Measurements from ENCODE around the gene ANKMY1. TPM values are rescaled to one million over a fixed set of nuclear protein-coding genes. Genes with fewer than 3 reads are reported as not detected.

ANKMY1 gene
- total RNA-seq, 4 donors from 2014 or later, result 9.1 to 10.9 (median 10.2) TPM

- Histone ChIP-seq H3K4me1 (peaks cover 29 to 40% (median 35%) of the 10 kb centered on the region in 4 donors), H3K4me3 (no peak overlapping the region), H3K9me3 (no peaks in the 10 kb centered on the region), H3K27ac (replicated peaks in 1 of 4) (no peak overlapping the region), H3K36me3 (peaks cover 0 to 19% (median 5%) of the 10 kb centered on the region in 4 donors), H3K27me3 (peaks cover 0 to 20% (median 0%) of the 10 kb centered on the region in 4 donors)
- DNase-seq (ENCODE audit: extremely low spot score), result no peak
- no peak for TF ChIP-seq POLR2A (IDR thresholded peaks at IDR 0.05; ENCODE audit: low read depth)
- TF ChIP-seq POLR2AphosphoS5 (IDR thresholded peaks at IDR 0.05), result no peak
- no peak for TF ChIP-seq EP300 (IDR thresholded peaks at IDR 0.05)
- no peak for TF ChIP-seq CTCF (IDR thresholded peaks at IDR 0.05)
- intact Hi-C loops (cut with DNase I), result no loop called here
- WGBS, result 98% methylated on average over 15 of the region's 23 CpGs
These were observed 109.2 kb downstream of the ANKMY1 start for GRCh38 chr2:240448387-240449274.

- no peak for DNase-seq (ENCODE audit: extremely low spot score)
- intact Hi-C loops (cut with DNase I), result no loop called here
- no peak for TF ChIP-seq CTCF (IDR thresholded peaks at IDR 0.05)
- no peak for TF ChIP-seq POLR2A (IDR thresholded peaks at IDR 0.05; ENCODE audit: low read depth)
- no peak for TF ChIP-seq EP300 (IDR thresholded peaks at IDR 0.05)
- TF ChIP-seq POLR2AphosphoS5 (IDR thresholded peaks at IDR 0.05), result no peak
- WGBS, result 92% methylated on average over 8 of the region's 15 CpGs
- peaks cover 0 to 19% (median 5%) of the 10 kb centered on the region in 4 donors for H3K36me3 ChIP-seq
- H3K4me1 ChIP-seq, result peaks cover 27 to 37% (median 33%) of the 10 kb centered on the region in 4 donors
- H3K27me3 ChIP-seq, result peaks cover 0 to 16% (median 0%) of the 10 kb centered on the region in 4 donors
- H3K27ac ChIP-seq (replicated peaks in 1 of 4), result no peak overlapping the region
- H3K9me3 ChIP-seq, result no peaks in the 10 kb centered on the region
- H3K4me3 ChIP-seq, result no peak overlapping the region
These were observed 109.9 kb downstream of the ANKMY1 start for GRCh38 chr2:240447934-240448333.

- 77% methylated on average over 9 of the region's 22 CpGs for WGBS
- intact Hi-C loops (cut with DNase I), result no loop called here
- H3K4me1 ChIP-seq, result peaks cover 23 to 35% (median 32%) of the 10 kb centered on the region in 4 donors
These were observed 110.5 kb downstream of the ANKMY1 start for GRCh38 chr2:240447331-240447730.

GRCh38 chr2:240446664-240447175, 111.1 kb downstream of the ANKMY1 start:
- TF ChIP-seq POLR2A (IDR thresholded peaks at IDR 0.05; ENCODE audit: low read depth) (no peak), EP300 (IDR thresholded peaks at IDR 0.05) (no peak), POLR2AphosphoS5 (IDR thresholded peaks at IDR 0.05) (no peak), CTCF (IDR thresholded peaks at IDR 0.05) (no peak)
- Histone ChIP-seq H3K27ac (replicated peaks in 1 of 4) (no peak overlapping the region), H3K27me3 (peaks cover 0 to 7% (median 0%) of the 10 kb centered on the region in 4 donors), H3K4me3 (no peak overlapping the region), H3K9me3 (no peaks in the 10 kb centered on the region), H3K4me1 (peaks cover 17 to 34% (median 30%) of the 10 kb centered on the region in 4 donors), H3K36me3 (peaks cover 0 to 19% (median 5%) of the 10 kb centered on the region in 4 donors)
- no peak for DNase-seq (ENCODE audit: extremely low spot score)
- 93% methylated on average over 2 of the region's 12 CpGs for WGBS
- intact Hi-C loops (cut with DNase I), result no loop called here

More at GRCh38 chr2:240447331-240447730, 110.5 kb downstream of the ANKMY1 start:
- Histone ChIP-seq H3K9me3 (no peaks in the 10 kb centered on the region), H3K27ac (replicated peaks in 1 of 4) (no peak overlapping the region), H3K4me3 (no peak overlapping the region), H3K27me3 (peaks cover 0 to 13% (median 0%) of the 10 kb centered on the region in 4 donors), H3K36me3 (peaks cover 0 to 19% (median 5%) of the 10 kb centered on the region in 4 donors)
- DNase-seq (ENCODE audit: extremely low spot score), result no peak
- TF ChIP-seq POLR2AphosphoS5 (IDR thresholded peaks at IDR 0.05) (no peak), EP300 (IDR thresholded peaks at IDR 0.05) (no peak), CTCF (IDR thresholded peaks at IDR 0.05) (no peak), POLR2A (IDR thresholded peaks at IDR 0.05; ENCODE audit: low read depth) (no peak)
